Esophagus squamous epithelium (tissue), 4 donors: ENCODE results near the gene PRKCI.

Experiments used
- POLR2A ChIP-seq, 4 donors: fragments of 450-650 bp; IDR thresholded peaks; one replicate each; pipeline ENCODE4 v1.6.1; 2017; ENCODE audit warnings: antibody characterized with exemption in 4 of 4, mild to moderate bottlenecking in 4 of 4, moderate library complexity in 3 of 4
- TF ChIP-seq, protein P1 (sequence below), 6 experiments: fragments of 450-650 bp in 4 of 6; fragments of 200-600 bp in 2 of 6; sonication (generic) in 2 of 6; IDR thresholded peaks; one replicate each; pipeline ENCODE4 v1.5.1; 2016 to 2019; ENCODE audit warnings: antibody characterized with exemption in 6 of 6, mild to moderate bottlenecking in 4 of 6, moderate library complexity in 4 of 6

GRCh38 chr3:170232266-170232665 is 10.0 kb downstream of the PRKCI start:
- no peak for TF ChIP-seq POLR2A (IDR thresholded peaks at IDR 0.05)
- TF ChIP-seq, protein P1, sequence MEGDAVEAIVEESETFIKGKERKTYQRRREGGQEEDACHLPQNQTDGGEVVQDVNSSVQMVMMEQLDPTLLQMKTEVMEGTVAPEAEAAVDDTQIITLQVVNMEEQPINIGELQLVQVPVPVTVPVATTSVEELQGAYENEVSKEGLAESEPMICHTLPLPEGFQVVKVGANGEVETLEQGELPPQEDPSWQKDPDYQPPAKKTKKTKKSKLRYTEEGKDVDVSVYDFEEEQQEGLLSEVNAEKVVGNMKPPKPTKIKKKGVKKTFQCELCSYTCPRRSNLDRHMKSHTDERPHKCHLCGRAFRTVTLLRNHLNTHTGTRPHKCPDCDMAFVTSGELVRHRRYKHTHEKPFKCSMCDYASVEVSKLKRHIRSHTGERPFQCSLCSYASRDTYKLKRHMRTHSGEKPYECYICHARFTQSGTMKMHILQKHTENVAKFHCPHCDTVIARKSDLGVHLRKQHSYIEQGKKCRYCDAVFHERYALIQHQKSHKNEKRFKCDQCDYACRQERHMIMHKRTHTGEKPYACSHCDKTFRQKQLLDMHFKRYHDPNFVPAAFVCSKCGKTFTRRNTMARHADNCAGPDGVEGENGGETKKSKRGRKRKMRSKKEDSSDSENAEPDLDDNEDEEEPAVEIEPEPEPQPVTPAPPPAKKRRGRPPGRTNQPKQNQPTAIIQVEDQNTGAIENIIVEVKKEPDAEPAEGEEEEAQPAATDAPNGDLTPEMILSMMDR (IDR thresholded peaks at IDR 0.05): no peak
